Measurements from ENCODE around the gene RNF180.
"Not testable (repeated sequence)": the region's sequence is repeated elsewhere in the genome, so short reads cannot be mapped to it uniquely, and the experiment has no call there.

The RNF180 gene

GRCh38 chr5:64260756-64261155, 95.1 kb downstream of the RNF180 start:
- no peak overlapping the region for H3K4me3 ChIP-seq (ENCODE audit: low read depth, low read length)

DNA sequence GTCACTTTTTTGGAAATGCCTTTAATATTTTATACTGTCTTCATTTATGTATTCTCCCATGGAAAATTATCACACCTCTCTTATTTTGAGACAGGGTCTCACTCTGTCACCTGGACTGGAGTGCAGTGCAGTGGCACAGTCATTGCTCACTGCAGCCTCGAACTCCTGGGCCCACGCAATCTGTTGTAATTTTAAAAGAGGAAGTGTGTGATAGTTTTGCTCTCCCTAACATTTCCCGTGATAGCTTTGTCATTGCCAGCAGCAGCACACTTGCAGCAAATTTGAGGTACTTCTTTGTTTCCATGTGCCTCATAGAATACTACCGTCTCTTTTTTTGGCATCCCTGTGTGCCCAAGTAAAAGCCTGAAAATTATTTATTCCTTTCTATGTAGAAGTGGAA, 103.5 kb downstream of the RNF180 start:
- no peak overlapping the region for H3K4me3 ChIP-seq (ENCODE audit: low read depth, low read length)

GRCh38 chr5:64273276-64273675, 107.6 kb downstream of the RNF180 start:
- no peak overlapping the region for H3K4me3 ChIP-seq (ENCODE audit: low read depth, low read length)

GRCh38 chr5:64285188-64286130, 119.8 kb downstream of the RNF180 start:
- no peak overlapping the region for H3K4me3 ChIP-seq (ENCODE audit: low read depth, low read length)

GRCh38 chr5:64286381-64286780, 120.7 kb downstream of the RNF180 start:
- H3K4me3 ChIP-seq (ENCODE audit: low read depth, low read length), result no peak overlapping the region

DNA sequence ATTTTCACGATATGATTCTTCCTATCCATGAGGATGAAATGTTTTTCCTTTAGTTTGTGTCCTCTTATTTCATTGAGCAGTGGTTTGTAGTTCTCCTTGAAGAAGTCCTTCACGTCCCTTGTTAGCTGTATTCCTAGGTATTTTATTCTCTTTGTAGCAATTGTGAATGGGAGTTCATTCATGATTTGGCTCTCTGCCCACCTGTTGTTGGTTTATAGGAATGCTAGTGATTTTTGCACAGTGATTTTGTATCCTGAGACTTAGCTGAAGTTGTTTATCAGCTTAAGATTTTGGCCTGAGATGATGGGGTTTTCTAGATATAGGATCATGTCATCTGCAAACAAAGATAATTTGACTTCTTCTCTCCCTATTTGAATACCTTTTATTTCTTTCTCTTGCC, 122.9 kb downstream of the RNF180 start:
- not testable (repeated sequence) for H3K4me3 ChIP-seq (ENCODE audit: low read depth, low read length)

GRCh38 chr5:64292611-64293215, 127.1 kb downstream of the RNF180 start:
- no peak overlapping the region for H3K4me3 ChIP-seq (ENCODE audit: low read depth, low read length)

DNA sequence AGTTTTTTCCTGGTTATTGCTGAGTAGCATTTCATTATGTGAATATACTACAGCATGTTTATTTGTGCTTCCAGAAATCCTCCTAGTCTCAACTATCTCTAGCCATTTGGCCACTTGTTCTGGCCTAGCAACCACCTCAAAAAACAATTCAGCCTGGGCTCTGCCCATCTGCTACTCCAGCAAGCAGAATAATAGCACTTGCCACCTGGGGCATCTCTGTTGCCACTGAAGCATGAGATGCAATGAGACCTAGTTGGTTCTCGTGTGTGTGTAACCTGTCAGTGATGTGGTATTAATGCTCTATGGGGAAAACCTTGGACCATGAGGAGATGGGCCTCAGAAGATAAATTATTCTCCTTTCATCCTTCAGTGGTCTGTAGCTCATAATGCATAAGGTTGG, 129.5 kb downstream of the RNF180 start:
- no peak overlapping the region for H3K4me3 ChIP-seq (ENCODE audit: low read depth, low read length)

- H3K4me3 ChIP-seq (ENCODE audit: low read depth, low read length), result no peak overlapping the region
These were observed 132.9 kb downstream of the RNF180 start for GRCh38 chr5:64298586-64298985.

- H3K4me3 ChIP-seq (ENCODE audit: low read depth, low read length), result no peak overlapping the region
These were observed 134.2 kb downstream of the RNF180 start for GRCh38 chr5:64299805-64300204.

DNA sequence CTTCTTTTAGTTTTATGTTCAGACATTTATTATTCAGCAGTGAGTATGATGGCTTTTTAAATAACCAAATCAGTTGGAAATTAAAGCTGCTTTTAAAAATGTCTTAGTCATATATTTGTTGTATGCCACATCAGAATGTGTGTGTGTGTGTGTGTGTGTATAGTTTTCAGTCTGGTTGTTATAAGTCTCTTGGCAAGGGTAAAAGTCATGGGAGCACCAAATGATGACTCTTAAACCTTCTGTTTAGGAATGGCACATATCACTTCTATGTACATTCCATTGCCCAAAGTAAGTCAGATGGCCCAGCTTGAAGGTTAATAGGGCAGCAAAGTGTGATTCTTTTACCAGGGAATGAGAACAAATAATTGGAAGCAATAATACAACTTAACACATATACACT, 135.9 kb downstream of the RNF180 start:
- H3K4me3 ChIP-seq (ENCODE audit: low read depth, low read length), result no peak overlapping the region

- H3K4me3 ChIP-seq (ENCODE audit: low read depth, low read length), result no peak overlapping the region
These were observed 142.5 kb downstream of the RNF180 start for GRCh38 chr5:64308135-64308534.

DNA sequence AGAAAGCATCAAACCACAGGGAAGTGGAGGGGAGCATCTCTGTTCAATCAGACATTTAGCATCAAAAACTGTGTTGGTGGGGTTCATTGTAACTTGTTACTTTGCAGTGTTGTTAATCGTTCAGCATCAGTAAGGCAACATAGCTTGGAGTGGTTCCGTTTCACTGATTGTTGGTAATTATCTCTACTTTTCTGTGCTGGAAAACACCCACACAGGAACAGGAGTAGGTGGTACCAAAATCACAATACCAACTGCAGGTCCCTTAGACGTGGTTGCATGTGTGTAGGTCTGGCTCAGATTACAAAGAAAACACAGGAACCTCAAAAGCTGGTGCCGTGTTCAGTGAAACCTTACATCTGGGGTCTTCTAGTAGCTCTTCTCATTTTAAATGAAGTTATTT, 146.8 kb downstream of the RNF180 start:
- no peak overlapping the region for H3K4me3 ChIP-seq (ENCODE audit: low read depth, low read length)

- no peak overlapping the region for H3K4me3 ChIP-seq (ENCODE audit: low read depth, low read length)
These were observed 150.1 kb downstream of the RNF180 start for GRCh38 chr5:64315778-64316177.

GRCh38 chr5:64318175-64318574, 152.5 kb downstream of the RNF180 start:
- no peak overlapping the region for H3K4me3 ChIP-seq (ENCODE audit: low read depth, low read length)

DNA sequence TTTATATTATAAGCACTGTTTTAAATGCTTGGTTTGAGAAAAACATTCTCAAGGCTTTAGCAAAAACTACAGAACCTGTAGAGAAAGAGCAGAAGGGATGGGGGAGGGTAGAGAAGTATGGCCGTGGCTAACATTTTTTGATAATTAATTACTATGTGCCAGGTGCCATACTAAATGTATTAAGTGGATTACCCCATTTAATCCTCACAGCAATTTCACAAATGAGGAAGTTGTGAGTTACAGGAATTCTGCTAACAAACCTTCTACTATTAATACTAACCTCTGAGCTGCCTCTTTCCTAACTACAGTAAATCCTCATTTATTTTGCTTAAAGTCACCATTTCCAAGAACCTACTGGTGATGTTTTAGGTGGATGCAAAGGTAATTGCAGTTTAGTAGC, 157.9 kb downstream of the RNF180 start:
- H3K4me3 ChIP-seq (ENCODE audit: low read depth, low read length), result no peak overlapping the region

DNA sequence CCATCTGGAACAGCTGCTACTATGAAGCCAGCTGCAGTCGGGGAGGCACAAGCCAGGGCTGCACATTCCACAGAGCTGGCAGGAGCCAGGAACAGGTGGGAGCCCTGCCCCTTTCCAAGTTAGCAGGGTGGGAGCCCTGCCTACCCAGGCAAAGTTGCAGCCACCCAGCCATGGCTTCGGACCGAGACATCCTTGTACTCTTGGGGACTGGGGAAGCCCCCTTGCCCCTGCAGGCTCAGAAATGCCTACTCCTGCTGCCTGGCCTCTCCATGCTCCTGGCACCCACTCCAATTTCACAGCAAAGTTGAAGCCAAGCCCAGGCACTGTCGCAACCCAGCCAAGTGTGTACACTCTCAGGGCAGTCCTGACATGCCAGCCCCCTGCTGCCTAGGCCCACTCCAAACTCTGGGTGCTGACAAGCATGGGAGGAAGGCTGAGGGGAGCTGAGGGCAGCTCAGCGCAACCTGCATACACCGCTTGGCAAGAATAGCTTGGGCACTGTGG, 165.1 kb downstream of the RNF180 start:
- no peak overlapping the region for H3K4me3 ChIP-seq (ENCODE audit: low read depth, low read length)

DNA sequence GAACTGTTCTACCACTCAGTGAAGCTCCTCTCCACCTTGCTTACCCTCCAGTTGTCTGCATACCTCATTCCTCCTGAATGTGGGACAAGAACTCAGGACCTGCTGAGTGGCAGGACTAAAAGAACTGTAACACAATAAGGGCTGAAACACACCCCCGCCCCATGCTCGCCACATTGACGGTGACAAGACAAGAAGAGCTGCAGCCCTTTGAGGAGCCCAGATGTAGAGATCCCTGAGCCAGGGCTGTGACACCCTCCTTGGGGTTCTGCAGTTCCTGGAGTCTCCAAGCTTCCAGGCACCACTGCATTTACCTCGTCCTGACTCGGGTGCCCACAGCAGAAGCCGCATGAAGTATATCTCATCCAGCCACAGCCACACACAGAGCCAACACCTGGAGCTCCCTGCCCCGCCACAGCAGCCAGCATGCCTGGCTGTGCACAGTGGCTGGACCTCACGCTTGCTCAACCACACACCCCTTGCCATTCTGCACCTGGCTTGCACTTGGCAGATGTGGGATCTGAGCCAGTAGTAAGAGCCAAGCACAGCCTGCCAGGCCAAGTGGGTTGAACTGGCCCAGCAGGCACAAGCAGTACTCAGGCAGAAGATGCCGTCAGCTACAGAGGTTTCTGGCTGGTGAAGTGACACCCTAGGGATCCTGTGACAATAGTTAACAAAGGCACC, 166.1 kb downstream of the RNF180 start:
- H3K4me3 ChIP-seq (ENCODE audit: low read depth, low read length), result no peak overlapping the region

DNA sequence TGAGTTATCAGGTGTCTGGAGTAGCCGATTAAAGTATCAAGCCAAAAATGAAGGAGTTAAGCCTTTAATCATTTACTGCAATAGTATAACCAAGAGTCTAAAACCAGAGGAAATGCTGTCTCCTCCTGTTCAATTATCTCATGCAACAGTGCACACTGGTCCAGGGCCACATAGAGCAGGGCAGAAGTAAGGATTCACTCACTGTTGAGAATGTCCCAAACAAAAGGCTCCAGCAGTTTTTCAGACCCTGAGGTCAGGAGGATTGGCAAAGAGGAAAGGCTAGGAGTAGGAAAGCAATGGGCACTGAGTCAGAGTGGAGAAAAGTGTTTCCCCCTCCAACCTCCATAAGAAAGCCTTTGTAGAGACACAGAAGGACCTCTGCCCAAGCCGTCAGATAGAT, 168.2 kb downstream of the RNF180 start:
- H3K4me3 ChIP-seq (ENCODE audit: low read depth, low read length), result no peak overlapping the region

DNA sequence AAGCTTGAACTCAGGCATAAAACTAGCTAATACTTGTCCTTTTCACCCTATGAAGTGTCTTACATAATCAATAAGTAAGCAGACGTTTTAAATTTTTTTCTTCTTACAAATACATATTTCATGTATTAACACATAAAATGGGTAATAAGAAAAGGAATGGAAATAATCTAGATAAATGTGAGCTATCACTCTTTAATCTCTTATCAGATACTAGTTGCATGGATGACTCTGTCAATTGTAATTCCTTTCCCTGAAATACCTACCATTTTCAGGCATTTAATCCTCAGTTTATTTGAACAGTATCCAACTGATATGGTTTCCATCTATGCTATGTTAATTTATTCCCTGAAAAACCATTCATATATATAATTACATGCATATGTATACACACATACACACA, 174.1 kb downstream of the RNF180 start:
- no peak overlapping the region for H3K4me3 ChIP-seq (ENCODE audit: low read depth, low read length)

DNA sequence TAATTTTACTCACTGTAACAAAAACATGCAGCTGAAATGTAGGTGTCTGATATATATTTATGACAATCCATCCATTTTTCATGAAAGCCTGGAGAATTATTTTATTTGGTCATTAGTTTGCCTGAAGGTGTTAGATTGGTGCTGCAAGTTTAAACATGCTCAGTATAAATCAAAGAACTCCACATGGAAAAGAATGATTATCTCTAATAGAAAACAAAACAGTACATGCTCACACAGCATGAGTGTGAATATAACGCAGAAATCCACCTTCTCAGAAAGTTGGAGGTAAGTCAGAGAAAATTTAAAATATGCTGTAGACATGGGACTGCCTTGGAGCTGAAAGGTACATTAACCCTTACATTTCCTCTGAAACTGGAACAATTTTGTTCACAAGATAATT, 174.7 kb downstream of the RNF180 start:
- H3K4me3 ChIP-seq (ENCODE audit: low read depth, low read length), result no peak overlapping the region

GRCh38 chr5:64341340-64341739, 175.7 kb downstream of the RNF180 start:
- no peak overlapping the region for H3K4me3 ChIP-seq (ENCODE audit: low read depth, low read length)
